Hematopoietic multipotent progenitor cell (in vitro differentiated cells): ENCODE results near the gene RAB3IL1. TPM values are rescaled to one million over a fixed set of nuclear protein-coding genes. Genes with fewer than 3 reads are reported as not detected.

ENCODE experiments used
- DNase-seq, 3 donors: peaks; one replicate each; pipeline ENCODE4 v3.0.0-alpha.2; 2011 to 2015; ENCODE audit warnings: low read depth in 2 of 3, low spot score in 2 of 3
- total RNA-seq: library from RNA; depleted of rRNA; stranded (reverse); fragments of >200 nt; gene quantifications from one replicate; pipeline ENCODE4 v1.2.3, GENCODE V29; 2012

The RAB3IL1 gene
- total RNA-seq, 1 donor = 0.54 TPM

GRCh38 chr11:61919705-61920631 is 2.6 kb upstream of the RAB3IL1 start:
- no peak for DNase-seq

DNA sequence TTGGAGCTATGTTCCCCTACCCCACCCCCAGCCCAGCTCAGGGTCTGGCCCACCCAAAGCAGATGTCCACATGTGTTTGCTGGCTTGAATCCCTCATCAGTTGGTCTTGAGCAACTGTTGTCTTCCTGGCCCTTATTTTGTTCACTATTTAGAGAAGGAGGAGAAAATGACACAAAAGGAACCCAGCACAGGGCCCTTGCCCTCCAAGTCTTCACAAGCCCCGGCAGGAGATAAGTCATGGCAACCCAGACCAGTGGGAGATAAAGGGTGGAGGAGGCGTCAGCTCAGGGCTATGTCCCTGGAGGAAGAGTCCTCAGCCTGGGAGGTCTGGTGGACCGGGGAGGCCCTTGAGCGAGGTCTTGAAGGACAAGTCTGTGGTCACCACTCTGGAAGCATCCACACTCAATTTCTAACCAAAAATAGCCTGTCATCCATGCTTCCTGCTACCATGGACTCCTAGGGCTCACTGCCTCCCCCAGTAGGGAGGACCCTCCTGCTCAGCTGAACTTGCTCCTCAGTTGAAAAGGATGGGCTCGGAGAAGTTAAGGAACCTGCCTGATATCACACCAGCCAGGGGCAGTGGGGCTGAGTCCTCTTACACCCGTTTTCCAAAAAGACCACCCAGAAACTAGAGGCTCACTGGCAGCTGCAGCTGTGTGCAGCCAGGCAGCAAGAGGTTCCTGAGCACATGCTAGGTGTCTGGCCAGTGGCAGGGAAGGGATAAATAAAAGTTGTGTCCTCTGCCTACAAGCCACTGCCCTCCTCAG is 1.8 kb upstream of the RAB3IL1 start:
- DNase-seq = no peak

- no peak for DNase-seq
Measured at GRCh38 chr11:61918251-61918937, 1.0 kb upstream of the RAB3IL1 start.

DNA sequence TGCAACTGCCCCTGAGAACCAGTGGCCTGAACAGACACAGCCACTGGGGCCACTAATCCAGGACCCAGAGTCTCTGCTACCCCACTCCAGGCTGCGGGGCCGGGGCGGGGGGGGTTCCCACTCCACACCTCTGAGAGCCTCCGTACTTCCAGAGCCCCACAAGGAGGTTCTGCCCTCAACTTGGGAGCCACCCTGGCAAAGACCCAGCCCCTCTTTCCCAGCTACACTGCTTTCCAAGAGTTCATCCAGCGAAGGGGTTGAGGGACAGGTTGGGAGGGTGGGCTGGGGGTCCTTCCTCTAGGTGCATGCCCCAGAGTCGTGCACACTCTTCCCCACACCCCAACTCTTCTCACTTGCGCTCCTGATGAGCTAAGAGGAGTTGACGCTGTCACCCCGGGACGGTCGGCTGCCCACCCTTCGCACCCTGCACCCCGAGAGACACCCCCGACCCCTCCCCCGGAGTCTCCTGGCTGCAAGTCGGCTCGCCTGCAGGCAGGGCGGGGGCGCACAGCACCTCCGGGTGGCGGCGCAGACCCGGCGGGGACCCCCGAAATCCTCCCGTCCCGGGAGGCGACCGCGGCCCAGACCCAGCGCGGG is 531 bp downstream of the RAB3IL1 start:
- no peak for DNase-seq

DNA sequence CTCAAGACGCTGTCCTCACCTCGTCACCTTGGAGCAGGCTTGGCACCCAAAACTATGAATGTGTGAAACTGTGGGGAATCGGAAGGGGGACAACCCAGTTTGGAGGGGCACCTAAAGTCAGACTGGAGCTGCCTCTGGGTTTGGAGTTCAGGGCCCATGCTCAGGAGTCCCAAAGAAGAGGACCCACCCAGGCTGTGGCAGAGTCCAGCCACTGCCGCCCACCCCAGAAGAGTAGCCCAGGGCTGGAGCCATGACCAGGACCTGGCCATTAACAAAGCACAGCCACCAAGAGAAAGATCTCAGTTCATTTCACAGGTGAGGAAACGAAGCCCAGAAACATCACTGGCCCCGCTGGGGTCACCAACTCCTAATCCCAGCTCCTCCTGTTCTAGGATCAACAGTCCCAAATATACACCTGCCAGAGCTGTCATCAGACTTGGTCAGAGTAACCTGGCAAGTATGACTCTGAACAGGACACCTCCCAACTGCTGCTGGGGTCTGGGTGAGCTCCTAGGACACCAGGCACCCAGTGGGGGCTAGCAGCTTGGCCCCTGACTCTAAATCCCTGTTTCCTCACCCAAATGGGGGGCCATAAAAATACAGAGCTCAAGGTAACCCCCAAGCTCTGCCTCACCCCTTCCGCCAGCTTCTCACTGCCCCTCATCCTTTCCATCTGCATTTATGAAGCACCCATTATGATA is 2.7 kb downstream of the RAB3IL1 start:
- DNase-seq = no peak

DNA sequence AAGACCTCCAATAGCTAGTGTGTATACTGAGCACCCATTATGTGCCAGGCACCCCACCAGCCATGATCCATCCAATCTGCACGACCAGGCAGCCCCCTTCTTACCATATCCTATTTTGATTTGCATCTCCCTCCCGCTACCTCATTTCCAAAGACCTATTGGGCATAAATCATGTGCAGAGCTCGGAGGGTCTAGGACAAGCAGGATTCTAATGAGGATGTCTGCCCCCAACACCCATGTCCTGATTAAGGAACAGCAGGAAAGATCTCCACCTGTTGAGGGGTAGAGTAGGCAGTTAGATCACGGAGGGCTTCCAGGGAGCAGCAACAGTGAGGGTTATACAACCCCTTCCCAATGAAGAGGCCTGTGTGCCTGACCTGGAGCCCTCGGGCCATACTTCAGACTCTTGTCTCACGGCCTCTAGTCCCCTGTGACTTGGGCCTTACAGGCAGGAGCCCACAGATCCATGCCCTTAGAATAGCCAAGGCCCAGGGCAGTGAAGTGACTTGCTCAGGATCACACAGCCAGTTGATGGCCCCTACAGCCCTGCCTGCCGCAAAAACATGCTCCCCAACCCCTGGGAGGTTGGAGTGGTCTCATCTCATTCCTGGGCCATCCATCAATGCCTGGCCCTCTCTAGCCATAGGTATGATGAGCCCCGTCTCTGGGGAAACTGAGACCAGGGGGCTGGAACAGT is 3.5 kb downstream of the RAB3IL1 start:
- no peak for DNase-seq

GRCh38 chr11:61912991-61913698 is 4.2 kb downstream of the RAB3IL1 start:
- no peak for DNase-seq

DNA sequence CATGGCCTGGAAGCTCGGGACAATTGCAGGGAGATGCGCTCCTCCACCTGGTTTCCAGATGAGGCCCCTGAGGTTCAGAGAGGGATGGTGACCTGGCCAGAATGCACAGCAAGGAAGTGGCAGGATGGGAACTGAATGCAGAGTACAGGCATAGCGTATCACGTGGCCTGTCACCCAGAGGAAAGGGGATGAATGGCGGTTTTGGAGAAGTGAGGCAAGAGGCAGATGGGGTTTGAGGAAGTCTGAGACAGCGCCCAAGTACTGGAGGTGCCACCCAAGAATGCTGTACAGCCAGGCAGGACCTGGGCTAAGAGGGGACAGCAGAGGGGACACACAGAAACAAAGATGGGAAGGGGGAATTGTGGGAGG is 4.9 kb downstream of the RAB3IL1 start:
- DNase-seq = peak in 1 of 3 donors; percentile 72

DNA sequence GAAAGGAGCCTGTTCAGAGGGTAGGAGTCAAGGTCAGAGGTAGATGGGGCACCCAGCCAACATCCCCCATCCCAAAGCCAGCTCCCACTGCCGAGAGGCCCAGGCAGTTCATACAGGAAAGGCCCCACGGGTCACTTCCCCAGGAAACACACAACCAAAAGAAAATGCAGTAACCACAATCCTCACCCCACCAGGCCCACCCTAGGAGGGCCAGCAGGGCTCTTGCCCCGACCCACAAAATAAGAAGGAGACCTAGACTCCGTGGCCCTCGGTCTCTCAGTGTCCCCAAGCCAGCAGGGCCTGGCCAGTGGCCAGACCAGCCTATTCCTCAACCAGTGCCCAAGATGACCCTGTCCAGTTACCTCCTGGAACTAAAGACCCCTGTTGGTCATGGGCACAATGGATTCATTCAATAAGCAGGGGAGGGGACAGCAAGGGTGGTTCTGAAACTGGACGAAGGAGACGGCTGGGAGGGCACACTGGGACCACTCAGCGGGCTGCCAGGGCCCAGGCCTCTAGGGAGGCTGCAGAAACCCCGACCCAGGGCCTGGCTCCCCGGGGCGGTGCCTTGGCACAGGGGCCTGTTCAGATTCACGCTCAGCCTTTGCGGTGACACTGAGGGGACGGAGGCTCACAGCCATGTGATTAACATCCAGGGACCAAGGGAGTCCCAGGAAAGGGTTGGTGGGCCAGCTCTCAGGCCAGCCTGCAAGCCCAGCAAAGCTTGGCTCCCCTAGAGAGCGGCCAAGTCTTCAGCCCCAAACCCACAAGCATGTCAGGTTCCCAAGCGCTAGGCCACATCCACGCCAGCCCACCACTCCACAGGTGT is 5.5 kb downstream of the RAB3IL1 start:
- DNase-seq = no peak

DNA sequence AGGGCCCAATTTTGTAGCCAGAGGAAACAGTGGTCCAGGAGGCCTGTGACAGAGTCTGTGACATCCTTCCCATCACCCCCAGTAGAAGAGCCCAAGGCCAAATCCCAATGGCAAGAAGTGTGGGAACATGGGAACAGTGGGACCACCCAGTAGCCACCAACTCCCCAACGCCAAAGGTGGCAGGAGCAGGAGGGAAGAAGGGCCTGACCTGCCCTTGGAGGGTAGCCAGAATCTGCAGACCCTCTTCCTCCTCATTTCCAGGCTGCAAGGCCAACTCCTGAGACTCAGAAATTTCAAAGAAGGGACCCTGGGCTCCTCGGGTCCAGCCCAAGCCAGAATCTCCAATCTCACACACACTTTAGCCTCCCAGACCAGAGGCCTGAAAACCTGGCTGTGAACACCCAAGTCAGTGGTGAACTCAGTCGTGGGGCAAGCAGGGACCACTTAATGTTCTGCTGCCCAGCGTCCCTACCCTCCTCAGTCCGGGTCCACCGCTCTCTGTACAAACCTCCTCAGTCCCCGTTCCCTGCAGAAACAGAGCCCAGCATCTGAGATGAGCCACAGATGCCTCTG is 6.2 kb downstream of the RAB3IL1 start:
- DNase-seq = no peak

GRCh38 chr11:61910187-61911127 is 6.9 kb downstream of the RAB3IL1 start:
- no peak for DNase-seq

DNA sequence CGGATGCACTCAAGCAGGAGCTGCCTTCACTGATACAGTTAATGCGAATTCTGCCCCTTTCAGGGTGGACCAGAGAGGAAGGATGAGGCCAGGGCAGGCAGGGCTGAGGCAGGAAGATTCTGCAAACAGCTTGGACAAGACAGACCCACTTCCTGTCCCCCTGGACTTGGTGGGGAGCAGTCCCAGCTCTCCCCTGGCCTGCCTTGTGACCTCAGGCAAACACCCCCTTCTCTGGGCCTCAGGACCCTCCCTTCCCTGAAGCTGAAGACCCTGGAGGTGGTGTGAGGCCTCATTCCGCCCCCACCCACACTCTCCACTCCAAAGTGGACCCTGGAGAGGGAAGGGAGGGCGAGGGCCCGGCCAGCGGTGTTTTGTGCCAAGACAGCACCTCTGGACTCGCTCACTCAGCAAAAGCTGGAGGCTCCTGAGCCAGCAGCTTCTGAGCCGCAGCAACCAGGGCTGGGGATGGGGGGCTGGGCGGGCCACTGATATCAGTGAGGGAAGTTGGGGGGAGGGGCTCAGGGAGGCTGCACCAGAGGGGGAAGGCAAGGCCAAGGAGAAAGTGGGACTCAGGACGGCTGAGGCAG is 8.5 kb downstream of the RAB3IL1 start:
- no peak for DNase-seq

GRCh38 chr11:61907871-61908729 is 9.3 kb downstream of the RAB3IL1 start:
- DNase-seq = no peak

GRCh38 chr11:61907282-61907681 is 10.1 kb downstream of the RAB3IL1 start:
- DNase-seq = no peak

GRCh38 chr11:61906522-61906909 is 10.8 kb downstream of the RAB3IL1 start:
- no peak for DNase-seq
